ENCODE measurements around the gene SMG6. TPM values are rescaled to one million over a fixed set of nuclear protein-coding genes. Genes with fewer than 3 reads are reported as not detected.

SMG6 gene
- total RNA-seq, 2 experiments from 2014 or later = 39.3 to 39.7 TPM

GRCh38 chr17:2051061-2051932 is 252.3 kb downstream of the SMG6 start:
- Histone ChIP-seq H3K27me3 (ENCODE audit: control insufficient read depth in 1 of 2, insufficient read depth in 2 of 2, low read length in 2 of 2) (peaks cover 3 to 11% of the 10 kb centered on the region in 2 experiments), H3K36me3 (ENCODE audit: insufficient read depth, low read length) (no peaks in the 10 kb centered on the region), H3K4me3 (ENCODE audit: low read length) (no peak overlapping the region), H3K9me3 (ENCODE audit: control insufficient read depth in 1 of 2, insufficient read depth in 1 of 2, low read length in 2 of 2) (no peaks in the 10 kb centered on the region), H3K27ac (ENCODE audit: low read depth in 1 of 2, low read length in 2 of 2) (no peak overlapping the region), H3K4me1 (ENCODE audit: insufficient read depth, low read length) (peaks cover 58% of the 10 kb centered on the region)
- ChIA-PET CTCF (interaction anchor here (1.3 kb wide), 1 partner anchor 193 kb away, joined by 3 read pairs; no protein-coding TSS in a partner anchor), POLR2A (interaction anchor here (0.7 to 1.6 kb wide), 2 partner anchors 193 to 215 kb away, joined by 3 to 4 read pairs; no protein-coding TSS in a partner anchor)
- ATAC-seq (ENCODE audit: poor library complexity) (no peak), DNase-seq (peak in 2 of 14 experiments; percentile 65 to 69)
- Mint-ChIP-seq H3K27me3 (peaks cover 11% of the 10 kb centered on the region), H3K36me3 (ENCODE audit: low read depth) (no peaks in the 10 kb centered on the region), H3K4me3 (peak overlapping the region; percentile 80), H3K4me1 (ENCODE audit: low read depth) (peaks cover 36% of the 10 kb centered on the region), H3K27ac (peak overlapping the region; percentile 19), H3K9me3 (no peaks in the 10 kb centered on the region)
- TF ChIP-seq, protein P1, sequence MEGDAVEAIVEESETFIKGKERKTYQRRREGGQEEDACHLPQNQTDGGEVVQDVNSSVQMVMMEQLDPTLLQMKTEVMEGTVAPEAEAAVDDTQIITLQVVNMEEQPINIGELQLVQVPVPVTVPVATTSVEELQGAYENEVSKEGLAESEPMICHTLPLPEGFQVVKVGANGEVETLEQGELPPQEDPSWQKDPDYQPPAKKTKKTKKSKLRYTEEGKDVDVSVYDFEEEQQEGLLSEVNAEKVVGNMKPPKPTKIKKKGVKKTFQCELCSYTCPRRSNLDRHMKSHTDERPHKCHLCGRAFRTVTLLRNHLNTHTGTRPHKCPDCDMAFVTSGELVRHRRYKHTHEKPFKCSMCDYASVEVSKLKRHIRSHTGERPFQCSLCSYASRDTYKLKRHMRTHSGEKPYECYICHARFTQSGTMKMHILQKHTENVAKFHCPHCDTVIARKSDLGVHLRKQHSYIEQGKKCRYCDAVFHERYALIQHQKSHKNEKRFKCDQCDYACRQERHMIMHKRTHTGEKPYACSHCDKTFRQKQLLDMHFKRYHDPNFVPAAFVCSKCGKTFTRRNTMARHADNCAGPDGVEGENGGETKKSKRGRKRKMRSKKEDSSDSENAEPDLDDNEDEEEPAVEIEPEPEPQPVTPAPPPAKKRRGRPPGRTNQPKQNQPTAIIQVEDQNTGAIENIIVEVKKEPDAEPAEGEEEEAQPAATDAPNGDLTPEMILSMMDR (IDR thresholded peaks at IDR 0.05) = no peak
- intact Hi-C loops (cut with DNase I, micrococcal nuclease) = loop anchor here (5.0 to 10.0 kb wide), 6 partner anchors 104 to 351 kb away; partner anchors contain the start of genes MNT (in 1 of the 2), SGSM2 (in 1 of the 2), SMG6 (in 1 of the 2) and SRR (in 1 of the 2)

GRCh38 chr17:2050300-2051060 is 253.1 kb downstream of the SMG6 start:
- Histone ChIP-seq H3K36me3 (ENCODE audit: insufficient read depth, low read length) (no peaks in the 10 kb centered on the region), H3K27me3 (ENCODE audit: control insufficient read depth in 1 of 2, insufficient read depth in 2 of 2, low read length in 2 of 2) (peaks cover 3 to 11% of the 10 kb centered on the region in 2 experiments), H3K9me3 (ENCODE audit: control insufficient read depth in 1 of 2, insufficient read depth in 1 of 2, low read length in 2 of 2) (no peaks in the 10 kb centered on the region), H3K4me1 (ENCODE audit: insufficient read depth, low read length) (peaks cover 54% of the 10 kb centered on the region), H3K27ac (ENCODE audit: low read depth in 1 of 2, low read length in 2 of 2) (no peak overlapping the region), H3K4me3 (ENCODE audit: low read length) (peak overlapping the region; percentile 34)
- Mint-ChIP-seq H3K27ac (no peak overlapping the region), H3K4me1 (ENCODE audit: low read depth) (peaks cover 36% of the 10 kb centered on the region), H3K4me3 (no peak overlapping the region), H3K9me3 (no peaks in the 10 kb centered on the region), H3K27me3 (peaks cover 11% of the 10 kb centered on the region), H3K36me3 (ENCODE audit: low read depth) (no peaks in the 10 kb centered on the region)
- ATAC-seq (ENCODE audit: poor library complexity) (peak; percentile 24), DNase-seq (peak; percentile 41 to 90 (median 67))
- intact Hi-C loops (cut with DNase I, micrococcal nuclease) = loop anchor here (5.0 to 10.0 kb wide), 6 partner anchors 104 to 352 kb away; partner anchors contain the start of genes MNT (in 1 of the 2), SGSM2 (in 1 of the 2), SMG6 (in 1 of the 2) and SRR (in 1 of the 2)
- TF ChIP-seq, protein P1 (IDR thresholded peaks at IDR 0.05) = no peak
- CTCF ChIA-PET = interaction anchor here (1.3 kb wide), 1 partner anchor 194 kb away, joined by 3 read pairs; no protein-coding TSS in a partner anchor
- POLR2A ChIA-PET = no interaction called here

Data from CD4-positive, alpha-beta T cell (primary cell).